GM12892 (cell line): ENCODE results near the gene TIE1.

ENCODE experiments used
- POLR2AphosphoS5 ChIP-seq: IDR thresholded peaks from 2 replicates; pipeline ENCODE4 v1.6.1; 2011; ENCODE audit warnings: low read depth, low read length, control low read depth
- TAF1 ChIP-seq: IDR thresholded peaks from 2 replicates; pipeline ENCODE4 v1.6.1; 2011; ENCODE audit warnings: low read depth, mild to moderate bottlenecking, control low read depth, low read length, borderline replicate concordance

GRCh38 chr1:43304314-43304681, 3.5 kb downstream of the TIE1 start:
- TF ChIP-seq POLR2AphosphoS5 (no peak), TAF1 (no peak)
